HG03575 (cell line): ENCODE measurements around the gene KIF13A.

Experiments used
- ATAC-seq: cut with Tn5 transposase; IDR thresholded peaks from one replicate; pipeline ENCODE4 v1.9.1; 2021; ENCODE audit not compliant: unreplicated experiment, insufficient number of reproducible peaks, low FRiP score; ENCODE audit errors: extremely low read depth

The KIF13A gene

DNA sequence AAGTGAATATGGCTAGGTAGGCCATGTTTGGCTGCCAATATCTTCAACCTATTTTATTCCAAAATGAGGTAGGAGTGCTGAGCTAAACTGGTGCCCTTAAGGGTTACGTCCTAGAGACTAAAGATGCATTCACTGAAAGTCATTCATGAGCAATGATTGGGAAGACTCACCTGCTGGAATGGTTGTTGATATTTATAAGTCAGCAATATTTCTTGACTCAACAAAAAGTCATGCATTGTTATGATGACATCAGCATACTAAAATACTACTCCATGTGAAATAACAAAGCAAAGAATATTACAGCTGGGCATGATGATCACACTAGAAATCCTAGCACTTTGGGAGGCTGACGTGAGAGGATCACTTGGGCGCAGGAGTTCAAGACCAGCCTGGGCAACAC, 263.1 kb downstream of the KIF13A start:
- ATAC-seq = no peak

DNA sequence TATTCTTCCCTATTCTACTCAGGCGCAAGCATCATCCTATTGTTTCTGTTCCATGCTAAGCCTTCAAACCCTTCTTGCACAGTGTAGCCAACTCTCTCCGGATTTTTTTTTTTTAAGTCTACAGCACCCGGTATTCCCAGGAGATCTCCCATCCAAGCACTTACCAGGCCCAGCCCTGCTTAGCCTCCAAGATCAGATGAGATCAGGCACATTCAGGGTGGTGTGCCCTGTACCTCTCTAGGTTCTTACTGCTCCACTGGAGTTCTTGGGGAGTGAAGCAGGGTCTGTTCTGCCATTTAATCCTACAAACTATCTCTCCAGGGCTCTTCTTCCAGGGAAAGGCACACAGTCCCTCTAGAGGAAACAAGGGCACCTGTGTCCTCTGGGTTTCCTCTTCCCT, 265.8 kb downstream of the KIF13A start:
- no peak for ATAC-seq

DNA sequence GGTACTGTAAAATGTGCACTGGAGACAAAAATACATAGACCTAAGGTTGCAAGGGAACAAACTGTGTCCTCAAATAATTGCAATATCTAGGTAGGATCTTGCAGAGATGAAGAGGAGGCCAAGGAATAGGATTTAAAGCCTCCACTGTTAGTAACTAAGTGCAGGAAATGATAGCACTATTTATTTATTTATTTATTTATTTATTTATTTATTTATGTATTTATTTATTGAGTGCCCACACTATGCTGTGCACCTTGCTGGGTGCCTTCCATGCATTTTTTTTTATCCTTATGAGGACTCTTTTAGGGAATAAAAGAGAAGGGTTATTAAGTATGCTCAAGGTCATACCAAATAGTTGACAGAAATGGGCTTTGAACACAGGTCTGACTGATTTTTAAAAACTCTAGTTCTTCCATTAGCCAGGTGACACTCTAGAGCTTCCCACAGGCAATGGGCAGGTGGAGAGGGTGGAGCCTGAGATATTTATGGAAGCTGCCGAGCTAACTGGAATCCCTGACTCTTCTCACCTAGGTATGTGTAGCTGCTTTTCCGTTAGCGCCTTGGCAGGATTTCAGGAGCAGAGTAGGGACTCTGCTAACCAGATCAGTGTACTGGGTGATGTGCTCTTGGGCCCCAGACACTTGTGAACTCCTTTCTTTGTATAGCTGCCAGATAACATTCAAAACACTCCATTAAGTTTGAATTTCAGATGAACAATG, 268.0 kb downstream of the KIF13A start:
- ATAC-seq = no peak

DNA sequence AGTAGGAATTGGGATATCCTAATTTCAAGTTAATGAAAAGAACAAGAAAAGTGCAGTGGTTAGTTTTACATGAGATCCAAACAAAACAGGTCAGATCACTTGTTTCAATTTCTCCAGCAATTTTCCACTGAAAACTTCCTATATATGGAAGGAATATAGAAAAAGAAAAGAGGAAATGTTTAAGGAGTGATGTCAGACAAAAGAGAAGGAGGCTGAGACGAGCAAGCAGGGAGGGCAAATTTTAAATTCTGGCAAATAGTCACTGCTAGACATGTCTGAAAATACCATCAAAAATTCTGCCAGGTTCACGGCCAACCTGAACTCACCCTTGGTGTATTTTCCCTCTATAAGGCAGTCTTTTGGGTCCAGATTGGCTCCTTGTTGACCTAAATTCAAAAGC, 271.2 kb downstream of the KIF13A start:
- no peak for ATAC-seq

DNA sequence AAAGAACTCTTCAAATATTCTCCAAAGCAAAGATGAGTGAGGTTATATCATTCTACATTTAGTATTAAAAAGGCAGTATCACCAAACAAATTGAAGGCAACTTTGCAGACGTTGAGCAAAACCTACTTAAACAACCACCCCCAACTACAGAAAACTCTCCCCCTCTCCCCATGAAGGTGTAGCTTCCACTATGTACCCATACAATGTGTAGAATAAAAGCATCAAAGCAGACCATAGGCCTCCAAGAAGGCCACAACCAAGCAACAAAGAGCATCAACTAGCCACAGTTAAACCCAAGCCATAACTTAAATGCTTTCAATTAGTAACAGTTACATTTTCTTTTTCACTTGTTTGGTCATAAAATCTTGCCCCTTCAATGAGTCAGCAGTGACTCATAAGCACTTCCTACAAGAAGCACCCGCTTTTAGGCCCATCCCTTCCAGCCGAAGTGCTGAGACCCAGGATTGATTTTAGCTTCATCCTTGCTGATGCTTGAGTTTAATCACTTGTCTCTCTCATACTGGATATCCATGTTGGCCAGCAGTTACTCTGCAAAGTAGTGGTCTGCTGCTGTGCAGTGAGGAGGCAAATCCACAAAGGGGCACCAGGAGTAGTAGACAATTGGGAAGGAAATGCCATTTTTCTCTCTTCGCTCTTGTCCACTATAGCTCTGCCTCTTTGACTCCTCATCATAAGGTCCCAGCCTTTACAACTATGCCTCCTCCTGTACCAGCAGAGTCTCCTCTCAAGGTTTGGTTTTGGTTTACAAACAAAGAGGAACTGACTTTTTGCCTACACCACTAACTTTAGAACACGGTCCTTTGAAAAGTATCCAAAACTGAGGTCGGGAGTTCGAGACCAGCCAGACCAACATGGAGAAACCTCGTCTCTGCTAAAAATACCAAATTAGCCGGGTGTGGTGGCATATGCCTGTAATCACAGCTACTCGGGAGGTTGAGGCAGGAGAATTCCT, 272.3 kb downstream of the KIF13A start:
- ATAC-seq = peak; percentile 66

DNA sequence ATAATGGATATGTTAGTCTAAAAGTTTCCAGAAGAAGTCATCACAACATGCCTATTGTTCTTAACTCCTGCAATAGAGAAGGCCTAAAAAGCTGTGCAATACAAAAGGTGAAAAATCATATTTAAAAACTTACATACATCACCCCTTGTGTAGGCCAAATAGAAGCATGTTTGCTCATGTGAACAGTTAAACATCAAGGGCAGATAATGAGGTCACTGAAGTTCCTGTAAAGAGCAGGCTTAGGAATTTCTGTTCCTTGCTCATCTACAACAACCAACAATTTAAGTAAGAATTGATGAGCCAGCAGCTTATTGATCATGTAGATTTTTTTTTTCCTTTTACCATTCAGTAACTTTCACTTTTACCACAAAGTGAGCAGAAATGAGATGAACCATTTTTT, 273.3 kb downstream of the KIF13A start:
- no peak for ATAC-seq

DNA sequence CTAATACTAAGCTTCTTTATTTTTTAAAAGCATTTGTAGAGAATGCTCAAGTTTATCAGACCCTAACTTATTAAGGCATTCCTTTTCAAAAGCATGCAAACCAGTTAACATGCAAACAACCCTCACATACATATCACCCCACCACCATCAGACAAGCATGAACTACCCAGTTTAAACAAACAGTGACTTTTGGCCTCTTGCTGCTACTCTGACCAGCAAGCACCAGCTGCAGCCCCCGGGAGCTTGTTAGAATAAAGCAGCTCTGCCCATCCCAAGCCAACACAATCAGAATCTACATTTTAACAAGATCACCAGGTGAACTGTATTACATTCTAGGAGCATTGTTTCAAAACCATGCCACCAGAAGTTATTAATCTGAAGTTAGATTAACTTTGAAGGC, 274.9 kb downstream of the KIF13A start:
- ATAC-seq = no peak

DNA sequence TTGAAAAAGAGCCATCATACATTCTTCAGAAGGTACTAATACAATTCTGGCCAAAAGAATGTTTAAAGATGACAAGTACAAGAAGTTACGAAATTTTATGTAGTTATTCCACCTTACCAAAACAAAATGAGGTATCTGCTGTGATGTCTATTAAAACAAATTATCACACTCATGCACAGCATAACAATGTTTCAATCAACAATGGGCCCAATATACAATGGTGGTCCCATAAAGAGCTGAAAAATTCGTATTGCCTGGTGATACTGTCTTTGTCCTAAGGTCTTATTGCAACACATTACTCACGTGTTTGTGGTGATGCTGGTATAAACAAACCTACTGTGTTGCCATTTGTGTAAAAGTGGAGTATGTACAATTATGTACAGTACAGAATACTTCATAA, 277.1 kb downstream of the KIF13A start:
- ATAC-seq = no peak

DNA sequence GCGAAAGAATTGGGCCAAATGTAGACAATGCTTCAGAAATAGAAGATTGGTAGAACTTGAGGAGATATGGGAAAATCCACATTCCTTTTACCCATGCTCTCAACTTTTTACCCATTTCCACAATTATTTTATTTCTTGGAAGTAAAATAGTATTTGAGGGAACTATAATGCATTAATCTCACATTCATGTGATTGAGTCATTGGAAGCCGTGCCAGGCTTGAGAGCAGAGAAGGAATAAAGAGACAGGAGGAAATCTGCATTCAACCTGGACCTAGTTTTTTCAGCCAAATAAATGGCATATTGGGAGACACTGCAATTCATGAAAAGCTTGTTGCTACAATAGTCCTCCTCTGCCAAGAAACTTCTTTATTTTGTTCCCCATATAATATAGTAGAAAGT, 278.0 kb downstream of the KIF13A start:
- ATAC-seq = no peak
